WTC11 (cell line): ENCODE results near the gene MAP3K2. TPM values are rescaled to one million over a fixed set of nuclear protein-coding genes. Genes with fewer than 3 reads are reported as not detected.

Experiments used
- ATAC-seq: fragments of 200-7000 bp; cut with Tn5 transposase; 2 replicates; pipeline ENCODE4 v1.10.0; 2021; ENCODE audit warnings: mild to moderate bottlenecking, moderate library complexity
- CTCF ChIA-PET: fragments of 300-600 bp; sonication (Branson Sonifier 250); formaldehyde crosslinking; loops from one replicate; lab custom pipeline; 2021; ENCODE audit warnings: antibody characterized with exemption; lab: Charles Lee
- POLR2A ChIA-PET: fragments of 350-600 bp; sonication (Branson Sonifier 250); formaldehyde crosslinking; loops from one replicate; lab custom pipeline; 2021; ENCODE audit warnings: antibody characterized with exemption; lab: Charles Lee
- DNase-seq: peaks from one replicate; pipeline ENCODE4 v3.0.0; 2021; ENCODE audit warnings: low spot score
- H3K27ac Mint-ChIP-seq: 2 replicates; pipeline ENCODE4 v1.8.0; 2021; ENCODE audit warnings: mixed read lengths
- H3K27me3 Mint-ChIP-seq: 2 replicates; pipeline ENCODE4 v1.8.0; 2021; ENCODE audit warnings: low read depth, mild to moderate bottlenecking, moderate library complexity, mixed read lengths
- H3K36me3 Mint-ChIP-seq: 2 replicates; pipeline ENCODE4 v1.8.0; 2021; ENCODE audit warnings: mixed read lengths
- H3K4me1 Mint-ChIP-seq: 2 replicates; pipeline ENCODE4 v1.8.0; 2022; ENCODE audit warnings: mixed read lengths
- H3K4me3 Mint-ChIP-seq: 2 replicates; pipeline ENCODE4 v1.8.0; 2021; ENCODE audit warnings: mild to moderate bottlenecking, moderate library complexity, mixed read lengths
- H3K9me3 Mint-ChIP-seq: 2 replicates; pipeline ENCODE4 v1.8.0; 2021; ENCODE audit warnings: mixed read lengths
- ATF1 ChIP-seq: sonication (generic); formaldehyde crosslinking; IDR thresholded peaks from 2 replicates; pipeline ENCODE4 v1.8.1; 2023; ENCODE audit warnings: mild to moderate bottlenecking, moderate library complexity, missing genetic modification reagents
- CREM ChIP-seq: sonication (generic); formaldehyde crosslinking; IDR thresholded peaks from 2 replicates; pipeline ENCODE4 v1.8.1; 2022; ENCODE audit warnings: mild to moderate bottlenecking, missing genetic modification reagents, moderate library complexity
- E2F1 ChIP-seq: sonication (generic); formaldehyde crosslinking; IDR thresholded peaks from 2 replicates; pipeline ENCODE4 v1.8.0; 2022; ENCODE audit warnings: mild to moderate bottlenecking, missing genetic modification reagents
- E2F4 ChIP-seq: sonication (generic); formaldehyde crosslinking; IDR thresholded peaks from 2 replicates; pipeline ENCODE4 v1.8.1; 2022; ENCODE audit warnings: low read depth, mild to moderate bottlenecking, moderate library complexity, missing genetic modification reagents, borderline replicate concordance
- GRHL2 ChIP-seq: fragments of 250-450 bp; sonication (Bioruptor Pico); IDR thresholded peaks from 2 replicates; pipeline ENCODE4 v1.8.0; 2022; ENCODE audit warnings: mild to moderate bottlenecking, moderate library complexity; ENCODE audit not compliant: insufficient replicate concordance, severe bottlenecking
- HMGA2 ChIP-seq: fragments of 250-450 bp; sonication (Bioruptor Pico); IDR thresholded peaks from 2 replicates; pipeline ENCODE4 v1.4.0; 2021; ENCODE audit warnings: mild to moderate bottlenecking, moderate library complexity
- NFATC4 ChIP-seq: fragments of 250-450 bp; sonication (Bioruptor Pico); IDR thresholded peaks from 2 replicates; pipeline ENCODE4 v1.9.0; 2021; ENCODE audit warnings: mild to moderate bottlenecking
- NR1H2 ChIP-seq: sonication (generic); formaldehyde crosslinking; IDR thresholded peaks from 2 replicates; pipeline ENCODE4 v1.9.0; 2021; ENCODE audit warnings: mild to moderate bottlenecking, moderate library complexity, missing genetic modification reagents
- RORB ChIP-seq: fragments of 250-450 bp; sonication (Bioruptor Pico); IDR thresholded peaks from 2 replicates; pipeline ENCODE4 v1.9.0; 2021; ENCODE audit warnings: mild to moderate bottlenecking
- ZNF263 ChIP-seq: sonication (generic); formaldehyde crosslinking; IDR thresholded peaks from 2 replicates; pipeline ENCODE4 v1.8.1; 2022; ENCODE audit warnings: low read depth, mild to moderate bottlenecking, moderate library complexity, missing genetic modification reagents
- ZNF532 ChIP-seq: fragments of 250-450 bp; sonication (Bioruptor Pico); IDR thresholded peaks from 2 replicates; pipeline ENCODE4 v1.9.0; 2021; ENCODE audit warnings: mild to moderate bottlenecking, borderline replicate concordance
- total RNA-seq: library from RNA; stranded (reverse); gene quantifications from 3 replicates; pipeline ENCODE4 v1.2.3, GENCODE V29; 2021
- TF ChIP-seq, protein P1 (sequence below): fragments of 250-450 bp; sonication (Bioruptor Pico); IDR thresholded peaks from 2 replicates; pipeline ENCODE4 v1.9.0; 2021; ENCODE audit warnings: mild to moderate bottlenecking
- TF ChIP-seq, protein P2 (sequence below): sonication (generic); formaldehyde crosslinking; IDR thresholded peaks from 2 replicates; pipeline ENCODE4 v1.8.1; 2023; ENCODE audit warnings: mild to moderate bottlenecking, moderate library complexity, missing genetic modification reagents
- TF ChIP-seq, protein P3 (sequence below): sonication (generic); formaldehyde crosslinking; IDR thresholded peaks from 2 replicates; pipeline ENCODE4 v1.8.1; 2022; ENCODE audit warnings: mild to moderate bottlenecking, moderate library complexity, missing genetic modification reagents
- TF ChIP-seq, protein P4 (sequence below): sonication (generic); formaldehyde crosslinking; IDR thresholded peaks from 2 replicates; pipeline ENCODE4 v1.8.0; 2022; ENCODE audit warnings: mild to moderate bottlenecking, missing genetic modification reagents

Gene MAP3K2
- total RNA-seq, 1 experiment from 2014 or later = 26.9 TPM

GRCh38 chr2:127379712-127380355 lies 7.9 kb downstream of the MAP3K2 start:
- Mint-ChIP-seq H3K9me3 (peaks cover 25% of the 10 kb centered on the region), H3K36me3 (peaks cover 27% of the 10 kb centered on the region), H3K27ac (no peak overlapping the region), H3K4me3 (no peak overlapping the region), H3K27me3 (no peaks in the 10 kb centered on the region), H3K4me1 (no peaks in the 10 kb centered on the region)
- ChIA-PET CTCF (interaction anchor here (1.7 kb wide), 1 partner anchor 36 kb away, joined by 5 read pairs; no protein-coding TSS in a partner anchor), POLR2A (no interaction called here)
- TF ChIP-seq ZNF263 (CRISPR knock-in tag) (no peak), ATF1 (no peak), CREM (CRISPR knock-in tag) (no peak), E2F4 (CRISPR knock-in tag) (no peak), NR1H2 (no peak), HMGA2 (CRISPR knock-in tag) (no peak), GRHL2 (CRISPR knock-in tag) (no peak), RORB (CRISPR knock-in tag) (no peak), E2F1 (CRISPR knock-in tag) (no peak), ZNF532 (CRISPR knock-in tag) (no peak), NFATC4 (CRISPR knock-in tag) (no peak)
- TF ChIP-seq, protein P1, sequence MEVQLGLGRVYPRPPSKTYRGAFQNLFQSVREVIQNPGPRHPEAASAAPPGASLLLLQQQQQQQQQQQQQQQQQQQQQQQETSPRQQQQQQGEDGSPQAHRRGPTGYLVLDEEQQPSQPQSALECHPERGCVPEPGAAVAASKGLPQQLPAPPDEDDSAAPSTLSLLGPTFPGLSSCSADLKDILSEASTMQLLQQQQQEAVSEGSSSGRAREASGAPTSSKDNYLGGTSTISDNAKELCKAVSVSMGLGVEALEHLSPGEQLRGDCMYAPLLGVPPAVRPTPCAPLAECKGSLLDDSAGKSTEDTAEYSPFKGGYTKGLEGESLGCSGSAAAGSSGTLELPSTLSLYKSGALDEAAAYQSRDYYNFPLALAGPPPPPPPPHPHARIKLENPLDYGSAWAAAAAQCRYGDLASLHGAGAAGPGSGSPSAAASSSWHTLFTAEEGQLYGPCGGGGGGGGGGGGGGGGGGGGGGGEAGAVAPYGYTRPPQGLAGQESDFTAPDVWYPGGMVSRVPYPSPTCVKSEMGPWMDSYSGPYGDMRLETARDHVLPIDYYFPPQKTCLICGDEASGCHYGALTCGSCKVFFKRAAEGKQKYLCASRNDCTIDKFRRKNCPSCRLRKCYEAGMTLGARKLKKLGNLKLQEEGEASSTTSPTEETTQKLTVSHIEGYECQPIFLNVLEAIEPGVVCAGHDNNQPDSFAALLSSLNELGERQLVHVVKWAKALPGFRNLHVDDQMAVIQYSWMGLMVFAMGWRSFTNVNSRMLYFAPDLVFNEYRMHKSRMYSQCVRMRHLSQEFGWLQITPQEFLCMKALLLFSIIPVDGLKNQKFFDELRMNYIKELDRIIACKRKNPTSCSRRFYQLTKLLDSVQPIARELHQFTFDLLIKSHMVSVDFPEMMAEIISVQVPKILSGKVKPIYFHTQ = no peak
- TF ChIP-seq, protein P2, sequence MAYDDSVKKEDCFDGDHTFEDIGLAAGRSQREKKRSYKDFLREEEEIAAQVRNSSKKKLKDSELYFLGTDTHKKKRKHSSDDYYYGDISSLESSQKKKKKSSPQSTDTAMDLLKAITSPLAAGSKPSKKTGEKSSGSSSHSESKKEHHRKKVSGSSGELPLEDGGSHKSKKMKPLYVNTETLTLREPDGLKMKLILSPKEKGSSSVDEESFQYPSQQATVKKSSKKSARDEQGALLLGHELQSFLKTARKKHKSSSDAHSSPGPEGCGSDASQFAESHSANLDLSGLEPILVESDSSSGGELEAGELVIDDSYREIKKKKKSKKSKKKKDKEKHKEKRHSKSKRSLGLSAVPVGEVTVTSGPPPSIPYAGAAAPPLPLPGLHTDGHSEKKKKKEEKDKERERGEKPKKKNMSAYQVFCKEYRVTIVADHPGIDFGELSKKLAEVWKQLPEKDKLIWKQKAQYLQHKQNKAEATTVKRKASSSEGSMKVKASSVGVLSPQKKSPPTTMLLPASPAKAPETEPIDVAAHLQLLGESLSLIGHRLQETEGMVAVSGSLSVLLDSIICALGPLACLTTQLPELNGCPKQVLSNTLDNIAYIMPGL (CRISPR knock-in tag) = no peak
- TF ChIP-seq, protein P3, sequence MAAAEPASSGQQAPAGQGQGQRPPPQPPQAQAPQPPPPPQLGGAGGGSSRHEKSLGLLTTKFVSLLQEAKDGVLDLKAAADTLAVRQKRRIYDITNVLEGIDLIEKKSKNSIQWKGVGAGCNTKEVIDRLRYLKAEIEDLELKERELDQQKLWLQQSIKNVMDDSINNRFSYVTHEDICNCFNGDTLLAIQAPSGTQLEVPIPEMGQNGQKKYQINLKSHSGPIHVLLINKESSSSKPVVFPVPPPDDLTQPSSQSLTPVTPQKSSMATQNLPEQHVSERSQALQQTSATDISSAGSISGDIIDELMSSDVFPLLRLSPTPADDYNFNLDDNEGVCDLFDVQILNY (CRISPR knock-in tag) = no peak
- TF ChIP-seq, protein P4, sequence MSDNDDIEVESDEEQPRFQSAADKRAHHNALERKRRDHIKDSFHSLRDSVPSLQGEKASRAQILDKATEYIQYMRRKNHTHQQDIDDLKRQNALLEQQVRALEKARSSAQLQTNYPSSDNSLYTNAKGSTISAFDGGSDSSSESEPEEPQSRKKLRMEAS (CRISPR knock-in tag) = no peak
- DNase-seq = no peak
- no peak for ATAC-seq
